HepG2 (cell line): ENCODE results near the gene SCGB2A2. TPM values are rescaled to one million over a fixed set of nuclear protein-coding genes. Genes with fewer than 3 reads are reported as not detected.

Experiments
- ATM ChIP-seq: fragments of 450-650 bp; IDR thresholded peaks from 2 replicates; pipeline ENCODE4 v1.7.1; 2017; ENCODE audit warnings: mild to moderate bottlenecking, borderline replicate concordance
- CEBPZ ChIP-seq: IDR thresholded peaks from 2 replicates; pipeline ENCODE4 v1.6.1; 2012; ENCODE audit warnings: low read length, improper control_type of control experiment
- GPN1 ChIP-seq: sonication (generic); formaldehyde crosslinking; IDR thresholded peaks from 2 replicates; pipeline ENCODE4 v1.5.1; 2020; ENCODE audit warnings: missing genetic modification reagents, borderline replicate concordance
- KAT8 ChIP-seq: IDR thresholded peaks from 2 replicates; pipeline ENCODE4 v1.6.1; 2016; ENCODE audit warnings: missing genetic modification reagents, missing compliant biosample characterization
- NFE2 ChIP-seq: sonication (generic); formaldehyde crosslinking; IDR thresholded peaks from 2 replicates; pipeline ENCODE4 v1.4.0; 2020; ENCODE audit warnings: missing genetic modification reagents
- NRL ChIP-seq: sonication (generic); formaldehyde crosslinking; IDR thresholded peaks from 2 replicates; pipeline ENCODE4 v1.5.0; 2020; ENCODE audit warnings: missing genetic modification reagents, mild to moderate bottlenecking, moderate library complexity, borderline replicate concordance
- SETDB1 ChIP-seq: sonication (generic); formaldehyde crosslinking; IDR thresholded peaks from 2 replicates; pipeline ENCODE4 v1.5.1; 2020; ENCODE audit warnings: missing genetic modification reagents, mild to moderate bottlenecking, borderline replicate concordance
- ZNF644 ChIP-seq: IDR thresholded peaks from 2 replicates; pipeline ENCODE4 v1.6.1; 2016; ENCODE audit warnings: low read depth
- ZUFSP ChIP-seq: sonication (generic); formaldehyde crosslinking; IDR thresholded peaks from 2 replicates; pipeline ENCODE4 v1.9.0; 2021; ENCODE audit warnings: missing genetic modification reagents, mild to moderate bottlenecking, borderline replicate concordance
- polyA plus RNA-seq, 8 experiments: library from polyadenylated mRNA; depleted of rRNA in 3 of 8; stranded (reverse) in 7 of 8; unstranded in 1 of 8; fragments of >200 nt; fragmentation: Illumina TruSeq in 4 of 8; extraction: Trizol in 4 of 8; gene quantifications; 2 replicates each; pipeline versions ENCODE4 v1.2.1 to v1.2.3, GENCODE V29; 2011 to 2016; ENCODE audit warnings: low read depth in 4 of 8, missing spikeins in 1 of 8, mixed read lengths in 1 of 8; ENCODE audit not compliant: insufficient read depth in 1 of 8
- total RNA-seq, 5 experiments: library from RNA; depleted of rRNA; stranded (reverse); fragments of >200 nt; fragmentation: Illumina TruSeq; extraction: Trizol; gene quantifications; 2 replicates each; pipeline ENCODE4 v1.2.3, GENCODE V29; 2016; ENCODE audit warnings: low read depth in 1 of 5
- TF ChIP-seq, protein P1 (sequence below): sonication (generic); formaldehyde crosslinking; IDR thresholded peaks from 2 replicates; pipeline ENCODE4 v1.5.1; 2020; ENCODE audit warnings: mild to moderate bottlenecking, missing genetic modification reagents, borderline replicate concordance
- TF ChIP-seq, protein P2 (sequence below): sonication (generic); formaldehyde crosslinking; IDR thresholded peaks from 2 replicates; pipeline ENCODE4 v1.9.0; 2021; ENCODE audit warnings: missing genetic modification reagents, borderline replicate concordance
- TF ChIP-seq, protein P3 (sequence below): IDR thresholded peaks from 2 replicates; pipeline ENCODE4 v1.6.1; 2016

SCGB2A2 gene
- total and polyA plus RNA-seq, 2 of the 13 experiments (the other 11 are each of a cell fraction or from before 2014, with no cell fraction given) = 0.12 TPM; not detected in 1

- TF ChIP-seq, protein P1, sequence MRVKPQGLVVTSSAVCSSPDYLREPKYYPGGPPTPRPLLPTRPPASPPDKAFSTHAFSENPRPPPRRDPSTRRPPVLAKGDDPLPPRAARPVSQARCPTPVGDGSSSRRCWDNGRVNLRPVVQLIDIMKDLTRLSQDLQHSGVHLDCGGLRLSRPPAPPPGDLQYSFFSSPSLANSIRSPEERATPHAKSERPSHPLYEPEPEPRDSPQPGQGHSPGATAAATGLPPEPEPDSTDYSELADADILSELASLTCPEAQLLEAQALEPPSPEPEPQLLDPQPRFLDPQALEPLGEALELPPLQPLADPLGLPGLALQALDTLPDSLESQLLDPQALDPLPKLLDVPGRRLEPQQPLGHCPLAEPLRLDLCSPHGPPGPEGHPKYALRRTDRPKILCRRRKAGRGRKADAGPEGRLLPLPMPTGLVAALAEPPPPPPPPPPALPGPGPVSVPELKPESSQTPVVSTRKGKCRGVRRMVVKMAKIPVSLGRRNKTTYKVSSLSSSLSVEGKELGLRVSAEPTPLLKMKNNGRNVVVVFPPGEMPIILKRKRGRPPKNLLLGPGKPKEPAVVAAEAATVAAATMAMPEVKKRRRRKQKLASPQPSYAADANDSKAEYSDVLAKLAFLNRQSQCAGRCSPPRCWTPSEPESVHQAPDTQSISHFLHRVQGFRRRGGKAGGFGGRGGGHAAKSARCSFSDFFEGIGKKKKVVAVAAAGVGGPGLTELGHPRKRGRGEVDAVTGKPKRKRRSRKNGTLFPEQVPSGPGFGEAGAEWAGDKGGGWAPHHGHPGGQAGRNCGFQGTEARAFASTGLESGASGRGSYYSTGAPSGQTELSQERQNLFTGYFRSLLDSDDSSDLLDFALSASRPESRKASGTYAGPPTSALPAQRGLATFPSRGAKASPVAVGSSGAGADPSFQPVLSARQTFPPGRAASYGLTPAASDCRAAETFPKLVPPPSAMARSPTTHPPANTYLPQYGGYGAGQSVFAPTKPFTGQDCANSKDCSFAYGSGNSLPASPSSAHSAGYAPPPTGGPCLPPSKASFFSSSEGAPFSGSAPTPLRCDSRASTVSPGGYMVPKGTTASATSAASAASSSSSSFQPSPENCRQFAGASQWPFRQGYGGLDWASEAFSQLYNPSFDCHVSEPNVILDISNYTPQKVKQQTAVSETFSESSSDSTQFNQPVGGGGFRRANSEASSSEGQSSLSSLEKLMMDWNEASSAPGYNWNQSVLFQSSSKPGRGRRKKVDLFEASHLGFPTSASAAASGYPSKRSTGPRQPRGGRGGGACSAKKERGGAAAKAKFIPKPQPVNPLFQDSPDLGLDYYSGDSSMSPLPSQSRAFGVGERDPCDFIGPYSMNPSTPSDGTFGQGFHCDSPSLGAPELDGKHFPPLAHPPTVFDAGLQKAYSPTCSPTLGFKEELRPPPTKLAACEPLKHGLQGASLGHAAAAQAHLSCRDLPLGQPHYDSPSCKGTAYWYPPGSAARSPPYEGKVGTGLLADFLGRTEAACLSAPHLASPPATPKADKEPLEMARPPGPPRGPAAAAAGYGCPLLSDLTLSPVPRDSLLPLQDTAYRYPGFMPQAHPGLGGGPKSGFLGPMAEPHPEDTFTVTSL (CRISPR knock-in tag) = no peak
- TF ChIP-seq, protein P2, sequence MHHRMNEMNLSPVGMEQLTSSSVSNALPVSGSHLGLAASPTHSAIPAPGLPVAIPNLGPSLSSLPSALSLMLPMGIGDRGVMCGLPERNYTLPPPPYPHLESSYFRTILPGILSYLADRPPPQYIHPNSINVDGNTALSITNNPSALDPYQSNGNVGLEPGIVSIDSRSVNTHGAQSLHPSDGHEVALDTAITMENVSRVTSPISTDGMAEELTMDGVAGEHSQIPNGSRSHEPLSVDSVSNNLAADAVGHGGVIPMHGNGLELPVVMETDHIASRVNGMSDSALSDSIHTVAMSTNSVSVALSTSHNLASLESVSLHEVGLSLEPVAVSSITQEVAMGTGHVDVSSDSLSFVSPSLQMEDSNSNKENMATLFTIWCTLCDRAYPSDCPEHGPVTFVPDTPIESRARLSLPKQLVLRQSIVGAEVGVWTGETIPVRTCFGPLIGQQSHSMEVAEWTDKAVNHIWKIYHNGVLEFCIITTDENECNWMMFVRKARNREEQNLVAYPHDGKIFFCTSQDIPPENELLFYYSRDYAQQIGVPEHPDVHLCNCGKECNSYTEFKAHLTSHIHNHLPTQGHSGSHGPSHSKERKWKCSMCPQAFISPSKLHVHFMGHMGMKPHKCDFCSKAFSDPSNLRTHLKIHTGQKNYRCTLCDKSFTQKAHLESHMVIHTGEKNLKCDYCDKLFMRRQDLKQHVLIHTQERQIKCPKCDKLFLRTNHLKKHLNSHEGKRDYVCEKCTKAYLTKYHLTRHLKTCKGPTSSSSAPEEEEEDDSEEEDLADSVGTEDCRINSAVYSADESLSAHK (CRISPR knock-in tag) = no peak
- TF ChIP-seq GPN1 (CRISPR knock-in tag) = no peak
- TF ChIP-seq KAT8 (CRISPR knock-in tag) = no peak
- no peak for TF ChIP-seq ZUFSP
- TF ChIP-seq, protein P3, sequence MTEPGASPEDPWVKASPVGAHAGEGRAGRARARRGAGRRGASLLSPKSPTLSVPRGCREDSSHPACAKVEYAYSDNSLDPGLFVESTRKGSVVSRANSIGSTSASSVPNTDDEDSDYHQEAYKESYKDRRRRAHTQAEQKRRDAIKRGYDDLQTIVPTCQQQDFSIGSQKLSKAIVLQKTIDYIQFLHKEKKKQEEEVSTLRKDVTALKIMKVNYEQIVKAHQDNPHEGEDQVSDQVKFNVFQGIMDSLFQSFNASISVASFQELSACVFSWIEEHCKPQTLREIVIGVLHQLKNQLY = no peak
- no peak for TF ChIP-seq SETDB1 (CRISPR knock-in tag)
- TF ChIP-seq ATM = no peak
- no peak for TF ChIP-seq ZNF644
- no peak for TF ChIP-seq NFE2 (CRISPR knock-in tag)
- no peak for TF ChIP-seq CEBPZ
- TF ChIP-seq NRL (CRISPR knock-in tag) = no peak
Observed at GRCh38 chr11:62267576-62267975, 2.4 kb upstream of the SCGB2A2 start (continued).
